ENCODE data around the gene SLC38A3.

- TF ChIP-seq, protein P1, sequence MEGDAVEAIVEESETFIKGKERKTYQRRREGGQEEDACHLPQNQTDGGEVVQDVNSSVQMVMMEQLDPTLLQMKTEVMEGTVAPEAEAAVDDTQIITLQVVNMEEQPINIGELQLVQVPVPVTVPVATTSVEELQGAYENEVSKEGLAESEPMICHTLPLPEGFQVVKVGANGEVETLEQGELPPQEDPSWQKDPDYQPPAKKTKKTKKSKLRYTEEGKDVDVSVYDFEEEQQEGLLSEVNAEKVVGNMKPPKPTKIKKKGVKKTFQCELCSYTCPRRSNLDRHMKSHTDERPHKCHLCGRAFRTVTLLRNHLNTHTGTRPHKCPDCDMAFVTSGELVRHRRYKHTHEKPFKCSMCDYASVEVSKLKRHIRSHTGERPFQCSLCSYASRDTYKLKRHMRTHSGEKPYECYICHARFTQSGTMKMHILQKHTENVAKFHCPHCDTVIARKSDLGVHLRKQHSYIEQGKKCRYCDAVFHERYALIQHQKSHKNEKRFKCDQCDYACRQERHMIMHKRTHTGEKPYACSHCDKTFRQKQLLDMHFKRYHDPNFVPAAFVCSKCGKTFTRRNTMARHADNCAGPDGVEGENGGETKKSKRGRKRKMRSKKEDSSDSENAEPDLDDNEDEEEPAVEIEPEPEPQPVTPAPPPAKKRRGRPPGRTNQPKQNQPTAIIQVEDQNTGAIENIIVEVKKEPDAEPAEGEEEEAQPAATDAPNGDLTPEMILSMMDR (IDR thresholded peaks at IDR 0.05; ENCODE audit: low read depth, low read length), result no peak
- no peak for TF ChIP-seq EZH2phosphoT487 (IDR thresholded peaks at IDR 0.05; ENCODE audit: low read depth)
Observed at GRCh38 chr3:50232303-50232702, 27.2 kb downstream of the SLC38A3 start.

Data from OCI-LY3 (cell line).